Stimulated activated CD4-positive, alpha-beta T cell treated with anti-CD3 and anti-CD28 coated beads, Interleukin-15, amount 100 ng/mL, for 24 hours (primary cell): ENCODE results near the gene IDH3G.

Experiments used
- DNase-seq: peaks from one replicate; pipeline ENCODE4 v3.0.0-alpha.2; 2020

Gene IDH3G

DNA sequence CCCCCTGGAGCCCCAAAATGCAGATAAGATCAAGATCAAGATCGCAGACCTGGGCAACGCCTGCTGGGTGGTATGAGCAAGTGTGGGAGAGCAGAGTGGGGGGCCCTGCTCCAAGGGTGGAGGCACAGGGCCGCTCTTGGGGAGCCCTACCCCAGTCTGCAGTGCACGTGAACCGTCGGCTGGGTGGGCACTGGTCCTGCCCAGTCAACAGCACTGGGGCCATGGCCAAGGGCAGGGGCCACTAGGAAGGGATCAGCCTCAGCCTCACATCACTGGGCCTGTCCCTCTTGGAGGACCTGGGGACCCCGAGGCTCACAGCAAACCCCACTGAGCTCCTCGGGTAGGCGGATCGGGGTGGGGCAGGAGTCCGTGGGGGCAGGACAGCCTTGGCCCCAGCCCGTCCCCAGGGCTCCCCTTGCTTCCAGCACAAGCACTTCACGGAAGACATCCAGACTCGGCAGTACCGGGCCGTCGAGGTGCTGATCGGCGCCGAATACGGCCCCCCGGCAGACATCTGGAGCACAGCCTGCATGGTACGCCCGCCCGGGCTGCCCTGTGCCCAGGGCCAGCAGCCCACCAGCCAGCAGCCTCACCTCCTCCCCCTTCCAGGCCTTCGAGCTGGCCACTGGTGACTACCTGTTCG lies 9.7 kb downstream of the IDH3G start:
- no peak for DNase-seq

- no peak for DNase-seq
Measured at GRCh38 chrX:153783378-153784013, 10.7 kb downstream of the IDH3G start.

- DNase-seq: no peak
Measured at GRCh38 chrX:153782871-153783270, 11.3 kb downstream of the IDH3G start.

DNA sequence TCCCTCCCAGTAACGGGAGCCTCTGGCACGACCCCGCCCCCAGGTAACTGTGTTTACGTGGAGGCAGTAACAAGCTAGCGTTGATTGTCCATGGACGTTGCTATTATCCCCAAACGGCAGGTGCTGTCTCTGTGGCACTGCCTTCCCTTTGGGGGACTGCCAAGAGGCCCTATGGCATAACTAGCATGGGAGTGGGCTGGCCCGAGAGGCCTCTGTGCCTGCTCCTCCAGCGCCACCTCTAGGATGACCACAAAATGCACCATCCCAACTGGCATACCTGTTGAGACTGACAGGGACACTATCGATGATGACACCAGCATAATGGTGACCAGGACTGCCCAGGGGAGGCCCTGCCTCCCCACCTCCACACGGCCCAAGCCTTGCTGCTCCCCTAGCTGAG lies 11.9 kb downstream of the IDH3G start:
- DNase-seq: no peak

- no peak for DNase-seq
Measured at GRCh38 chrX:153781428-153782047, 12.6 kb downstream of the IDH3G start.

GRCh38 chrX:153780678-153781427 lies 13.3 kb downstream of the IDH3G start, which contains the start of gene SRPK3:
SRPK3 (plus strand) TSS chrX:153781041; CDS start chrX:153781087, 46 bp downstream.
- DNase-seq: no peak

GRCh38 chrX:153779891-153780677 lies 14.1 kb downstream of the IDH3G start:
- DNase-seq: no peak

GRCh38 chrX:153778684-153779101 lies 15.5 kb downstream of the IDH3G start:
- no peak for DNase-seq

- DNase-seq: no peak
Measured at GRCh38 chrX:153778181-153778580, 16.0 kb downstream of the IDH3G start.

DNA sequence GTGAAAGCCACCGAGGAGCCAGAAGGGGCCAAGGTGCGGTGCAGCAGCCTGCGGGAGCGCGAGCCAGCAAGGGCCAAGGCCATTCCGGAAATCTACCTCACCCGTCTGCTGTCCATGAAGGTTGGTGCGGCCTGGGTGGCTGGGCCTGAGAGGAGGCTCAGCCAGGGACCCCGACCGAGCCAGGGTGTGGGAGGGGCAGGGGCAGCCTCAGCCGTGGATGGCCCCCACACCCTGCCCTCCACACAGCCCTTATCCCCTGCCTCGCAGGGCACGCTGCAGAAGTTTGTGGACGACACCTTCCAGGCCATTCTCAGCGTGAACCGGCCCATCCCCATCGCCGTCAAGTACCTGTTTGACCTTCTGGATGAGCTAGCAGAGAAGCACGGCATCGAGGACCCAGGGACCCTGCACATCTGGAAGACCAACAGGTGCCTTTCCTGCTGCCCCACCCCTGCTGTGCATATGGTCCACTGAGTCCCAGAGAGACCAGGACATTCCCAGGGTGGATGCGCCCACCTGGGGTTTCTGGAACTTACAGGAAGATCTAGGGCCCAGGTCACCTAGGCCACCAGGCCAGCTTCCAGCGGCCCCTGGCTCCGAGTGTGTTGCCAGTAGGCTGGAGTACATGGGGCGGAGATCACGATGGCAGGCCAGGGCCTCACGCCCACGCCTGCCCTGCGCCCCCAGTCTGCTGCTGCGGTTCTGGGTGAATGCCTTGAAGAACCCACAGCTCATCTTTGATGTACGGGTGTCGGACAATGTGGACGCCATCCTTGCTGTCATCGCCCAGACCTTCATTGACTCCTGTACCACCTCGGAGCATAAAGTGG lies 16.7 kb downstream of the IDH3G start:
- no peak for DNase-seq

GRCh38 chrX:153776611-153777045 lies 17.5 kb downstream of the IDH3G start:
- DNase-seq: no peak

DNA sequence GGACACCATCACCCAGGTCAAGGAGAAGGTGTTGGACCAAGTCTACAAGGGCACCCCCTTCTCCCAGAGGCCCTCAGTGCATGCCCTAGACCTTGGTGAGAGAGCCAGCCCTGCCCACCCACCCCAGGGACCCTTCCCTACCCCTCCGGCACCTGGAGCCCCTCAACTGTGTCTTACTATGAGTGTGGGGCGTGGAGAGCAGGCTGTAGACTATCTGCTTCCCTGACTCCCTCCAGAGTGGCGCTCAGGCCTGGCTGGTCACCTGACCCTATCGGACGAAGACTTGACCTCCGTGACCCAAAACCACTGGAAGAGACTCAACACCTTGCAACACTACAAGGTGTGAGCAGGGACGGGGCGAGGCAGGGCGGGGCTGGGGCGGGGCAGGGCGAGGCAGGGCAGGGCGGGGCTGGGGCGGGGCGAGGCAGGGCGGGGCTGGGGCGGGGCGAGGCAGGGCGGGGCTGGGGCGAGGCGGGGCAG lies 18.0 kb downstream of the IDH3G start:
- DNase-seq: no peak

DNA sequence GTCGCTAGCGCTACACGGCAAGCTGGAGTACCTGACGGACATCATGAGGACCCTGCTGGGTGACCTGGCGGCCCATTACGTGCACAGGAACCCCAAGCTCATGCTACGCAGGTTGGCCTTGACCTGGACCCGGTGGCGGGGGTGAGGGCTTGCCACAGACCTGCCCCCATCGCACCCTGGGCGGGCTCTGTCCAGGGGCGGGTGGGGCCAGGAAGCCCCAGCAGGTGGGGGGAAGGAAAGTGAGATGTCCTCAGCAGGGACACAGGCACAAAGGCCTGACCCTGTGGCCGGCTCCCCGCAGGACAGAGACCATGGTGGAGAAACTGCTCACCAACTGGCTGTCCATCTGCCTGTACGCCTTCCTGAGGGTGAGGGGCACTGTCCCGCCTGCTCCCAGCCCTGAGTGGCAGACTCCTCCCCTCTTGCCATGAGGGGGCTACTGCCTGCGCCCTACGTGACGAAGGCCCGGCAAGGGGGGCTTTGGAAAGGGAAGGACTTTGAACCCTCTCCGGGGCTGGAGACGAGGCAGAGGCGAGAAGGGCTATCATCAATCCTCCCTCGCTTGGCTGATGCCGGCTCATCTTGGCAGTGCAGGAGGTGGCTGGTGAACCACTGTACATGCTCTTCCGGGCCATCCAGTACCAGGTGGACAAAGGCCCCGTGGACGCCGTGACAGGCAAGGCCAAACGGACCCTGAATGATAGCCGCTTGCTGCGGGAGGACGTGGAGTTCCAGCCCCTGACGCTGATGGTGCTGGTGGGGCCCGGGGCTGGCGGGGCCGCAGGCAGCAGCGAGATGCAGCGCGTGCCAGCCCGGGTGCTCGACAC lies 18.7 kb downstream of the IDH3G start:
- no peak for DNase-seq

DNA sequence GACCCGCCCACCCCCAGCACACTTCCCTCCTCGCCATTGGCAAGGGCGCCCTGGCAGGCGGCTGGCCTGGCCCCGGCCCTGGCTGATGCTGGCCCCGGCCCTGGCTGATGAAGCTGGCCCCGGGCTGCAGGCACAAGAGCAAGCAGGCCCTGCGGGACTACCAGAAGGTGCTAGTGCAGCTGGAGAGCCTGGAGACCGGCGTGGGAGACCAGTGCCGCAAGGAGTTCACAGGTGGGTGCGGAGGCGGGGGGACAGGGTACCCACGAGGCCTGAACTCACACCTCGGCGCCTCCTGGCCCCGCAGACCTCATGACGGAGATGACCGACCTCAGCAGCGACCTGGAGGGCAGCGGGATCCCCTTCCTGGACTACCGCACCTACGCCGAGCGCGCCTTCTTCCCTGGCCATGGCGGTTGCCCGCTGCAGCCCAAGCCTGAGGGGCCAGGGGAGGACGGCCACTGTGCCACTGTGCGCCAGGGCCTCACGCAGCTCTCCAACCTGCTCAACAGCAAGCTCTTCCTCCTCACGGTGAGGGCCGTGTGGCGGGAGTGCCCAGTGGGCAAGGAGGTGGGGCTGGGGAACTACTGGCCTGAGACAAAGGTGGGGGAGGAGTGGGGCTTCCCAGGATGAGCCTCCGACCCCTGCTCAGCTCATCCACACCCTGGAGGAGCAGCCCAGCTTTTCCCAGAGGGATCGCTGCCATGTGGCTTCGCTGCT lies 19.4 kb downstream of the IDH3G start:
- DNase-seq: no peak

DNA sequence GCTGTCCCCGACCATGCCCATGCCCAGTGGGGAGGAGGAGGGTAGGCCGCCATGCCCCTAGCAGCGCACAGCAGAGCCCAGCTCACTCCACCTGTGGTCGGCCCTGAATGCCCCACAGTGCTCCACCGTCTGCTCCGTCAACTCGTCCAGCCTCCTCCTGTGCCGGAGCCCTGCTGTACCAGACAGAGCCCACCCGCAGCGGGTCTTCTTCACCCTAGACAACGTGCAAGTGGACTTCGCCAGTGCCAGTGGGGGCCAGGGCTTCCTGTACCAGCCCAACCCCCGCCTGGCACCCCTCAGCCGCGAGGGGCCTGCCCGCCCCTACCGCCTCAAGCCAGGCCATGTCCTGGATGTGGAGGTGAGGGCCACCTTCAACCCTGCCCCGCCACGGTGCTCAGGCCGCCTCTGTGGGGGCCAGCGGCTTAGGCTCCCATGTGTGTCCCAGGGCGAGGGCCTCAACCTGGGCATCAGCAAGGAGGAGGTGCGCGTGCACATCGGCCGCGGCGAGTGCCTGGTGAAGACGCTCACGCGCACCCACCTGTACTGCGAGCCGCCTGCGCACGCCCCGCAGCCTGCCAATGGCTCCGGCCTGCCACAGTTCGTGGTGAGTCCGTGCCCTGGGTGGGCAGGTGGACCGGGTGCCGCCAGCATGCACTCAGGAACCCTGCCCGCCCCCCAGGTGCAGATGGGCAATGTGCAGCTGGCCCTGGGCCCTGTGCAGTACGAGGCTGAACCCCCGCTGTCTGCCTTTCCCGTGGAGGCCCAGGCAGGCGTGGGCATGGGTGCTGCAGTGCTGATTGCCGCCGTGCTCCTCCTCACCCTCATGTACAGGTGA lies 20.2 kb downstream of the IDH3G start:
- no peak for DNase-seq

DNA sequence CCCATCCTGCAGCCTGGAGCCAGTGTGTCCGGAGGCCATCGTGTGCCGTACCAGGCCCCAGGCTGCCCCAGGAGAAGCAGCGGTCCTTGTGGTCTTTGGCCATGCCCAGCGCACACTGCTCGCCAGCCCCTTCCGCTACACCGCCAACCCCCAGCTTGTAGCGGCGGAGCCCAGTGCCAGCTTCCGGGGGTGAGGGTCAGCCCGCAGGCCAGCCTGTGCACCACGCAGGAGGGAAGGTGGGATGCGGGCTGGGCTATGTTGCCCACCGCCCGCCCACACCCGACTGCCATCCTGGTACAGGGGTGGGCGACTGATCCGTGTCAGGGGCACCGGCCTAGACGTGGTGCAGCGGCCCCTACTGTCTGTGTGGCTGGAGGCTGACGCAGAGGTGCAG lies 21.0 kb downstream of the IDH3G start:
- DNase-seq: no peak

GRCh38 chrX:153772316-153773217 lies 21.6 kb downstream of the IDH3G start:
- DNase-seq: no peak
